NCI-H128 (cell line): Measurements from ENCODE around the gene PIGC.
"Not testable (repeated sequence)": the region's sequence is repeated elsewhere in the genome, so short reads cannot be mapped to it uniquely, and the experiment has no call there.

Experiments
- DNase-seq: peaks from one replicate; lab custom pipeline; 2025; ENCODE audit not compliant: unreplicated experiment; lab: John Stamatoyannopoulos, UW

Gene PIGC

DNA sequence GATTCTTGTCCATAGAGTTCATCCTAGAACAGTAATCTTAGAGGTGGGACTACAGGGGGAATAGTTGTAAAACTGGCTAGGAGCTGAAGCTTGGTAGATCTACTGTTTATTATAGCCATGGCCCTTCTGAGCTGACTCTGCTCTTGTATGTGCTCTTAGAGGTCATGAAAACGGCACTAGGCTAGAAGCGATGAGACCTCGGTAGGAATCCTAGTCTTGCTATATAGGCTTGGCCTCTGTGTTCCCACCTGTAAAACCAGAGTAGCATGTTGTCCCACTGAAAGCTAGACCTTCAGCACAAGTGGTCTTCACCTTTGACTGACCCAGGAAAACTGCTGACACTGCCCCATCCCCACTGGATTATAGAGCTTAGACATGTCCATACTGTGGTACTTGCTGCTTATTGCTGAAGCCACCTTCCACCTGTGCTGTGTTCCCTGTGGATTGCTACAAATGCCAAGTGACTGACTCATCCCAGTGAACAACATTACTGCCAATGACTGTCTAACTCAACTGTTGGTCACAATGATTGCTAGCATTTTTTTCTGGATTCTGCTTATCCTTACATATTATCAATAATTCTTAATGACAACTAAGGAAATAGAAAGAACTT is 23.0 kb upstream of the PIGC start:
- DNase-seq = no peak

DNA sequence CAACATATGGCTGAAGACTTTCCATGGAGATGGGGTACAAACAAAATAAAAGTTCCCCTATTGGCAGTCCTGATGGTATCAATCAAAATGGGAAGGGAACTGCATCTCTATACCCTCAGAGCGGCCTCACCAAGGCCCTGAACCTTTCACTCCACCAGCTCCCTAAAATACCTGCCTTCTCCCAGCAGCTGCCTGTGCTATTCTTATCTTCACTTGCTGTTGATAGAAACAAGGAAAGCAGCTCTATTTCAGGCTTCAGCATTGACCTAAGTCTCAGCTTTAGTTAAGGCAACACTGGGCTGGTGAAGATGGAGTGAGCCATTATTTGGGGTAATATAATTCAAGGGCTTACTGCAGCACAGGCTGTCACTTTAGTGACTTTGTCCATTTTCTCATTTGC is 21.7 kb upstream of the PIGC start:
- no peak for DNase-seq

DNA sequence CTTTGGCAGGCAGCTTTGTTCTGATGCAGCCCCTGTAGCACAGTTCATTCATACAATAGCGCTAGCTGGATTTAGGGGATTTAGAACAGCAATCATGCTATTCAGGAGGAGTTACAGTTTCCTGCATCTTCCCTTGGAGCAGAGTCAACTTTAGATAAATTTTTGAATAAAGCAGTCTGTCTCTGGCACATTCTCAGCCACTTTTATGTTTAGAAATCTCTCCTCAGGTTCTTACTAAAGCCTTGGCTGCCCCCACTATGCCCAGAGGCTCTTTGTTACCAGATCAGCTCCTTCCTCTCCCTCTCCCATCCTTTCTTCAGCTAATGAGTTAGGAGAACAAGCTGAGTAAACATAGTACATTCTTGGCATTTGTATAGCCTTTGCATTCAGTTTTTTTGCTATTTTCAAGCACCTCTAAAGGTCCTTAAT is 17.0 kb upstream of the PIGC start:
- DNase-seq = no peak

DNA sequence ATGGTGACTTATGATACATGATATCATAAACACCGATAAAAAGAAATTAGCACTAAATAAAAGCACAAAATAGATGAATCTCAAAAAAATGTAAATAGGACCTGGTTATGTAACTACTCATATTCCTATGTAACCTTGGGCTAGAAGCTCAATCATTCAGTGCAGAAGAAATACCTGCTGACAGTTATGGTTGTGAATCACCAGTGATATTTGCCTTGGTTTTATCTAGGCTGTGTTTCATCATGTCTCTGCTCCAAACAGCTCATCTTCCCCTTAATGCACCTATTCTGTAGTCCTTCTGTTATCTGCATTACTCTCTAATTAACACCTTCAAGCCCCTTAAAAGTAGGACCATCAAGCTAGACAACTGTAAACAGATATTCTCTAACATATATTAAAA is 16.3 kb upstream of the PIGC start:
- DNase-seq = no peak

DNA sequence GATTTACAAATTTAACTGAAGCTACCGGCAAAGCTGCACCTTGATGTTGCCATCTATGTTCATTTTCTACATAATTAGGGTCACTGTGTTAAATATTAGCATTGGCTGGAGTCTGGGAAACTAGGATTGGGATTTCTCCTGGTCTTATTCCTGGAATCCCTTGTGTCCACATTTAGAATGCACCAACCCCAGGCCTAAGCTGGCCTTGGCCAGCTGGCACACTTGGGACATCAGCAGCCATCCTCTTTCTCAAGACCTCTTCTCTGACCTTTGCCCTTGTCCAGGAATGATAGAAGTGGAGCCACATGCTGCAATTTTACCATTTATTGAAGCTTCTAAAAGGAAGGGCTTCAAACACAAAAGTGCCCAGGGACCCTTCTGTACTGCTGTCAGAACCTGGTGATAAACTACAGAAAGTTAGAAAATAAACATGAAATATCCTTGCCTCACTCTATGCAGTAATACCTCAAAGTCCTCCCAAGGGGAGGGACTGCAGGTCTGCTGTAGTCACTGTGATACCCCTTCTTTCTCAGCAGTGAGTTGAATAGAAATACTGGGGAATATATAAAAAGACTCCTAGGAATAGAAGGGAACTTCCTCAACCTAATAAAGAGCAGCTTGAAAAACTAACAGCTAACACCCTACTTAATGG is 13.7 kb upstream of the PIGC start:
- DNase-seq = no peak

DNA sequence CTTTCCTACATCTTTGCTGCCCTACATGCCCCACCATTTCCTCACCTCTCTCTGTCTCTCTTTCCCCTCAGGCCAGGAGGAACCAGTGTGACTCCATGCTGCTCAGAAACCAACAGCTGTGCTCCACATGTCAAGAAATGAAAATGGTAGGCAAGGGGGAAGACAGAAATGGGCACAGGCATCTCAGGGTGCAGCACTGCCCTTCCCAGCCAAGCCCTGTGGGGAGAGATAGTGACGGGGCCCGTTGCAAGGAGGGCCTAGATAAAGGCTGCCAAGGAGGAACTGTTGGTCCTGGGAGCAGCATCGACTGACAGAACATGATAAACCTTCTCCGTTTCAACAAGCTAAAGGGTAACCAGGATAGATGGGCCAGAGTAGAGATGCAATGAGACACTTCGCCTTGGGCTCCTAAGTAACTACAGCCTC is 12.5 kb upstream of the PIGC start:
- no peak for DNase-seq

DNA sequence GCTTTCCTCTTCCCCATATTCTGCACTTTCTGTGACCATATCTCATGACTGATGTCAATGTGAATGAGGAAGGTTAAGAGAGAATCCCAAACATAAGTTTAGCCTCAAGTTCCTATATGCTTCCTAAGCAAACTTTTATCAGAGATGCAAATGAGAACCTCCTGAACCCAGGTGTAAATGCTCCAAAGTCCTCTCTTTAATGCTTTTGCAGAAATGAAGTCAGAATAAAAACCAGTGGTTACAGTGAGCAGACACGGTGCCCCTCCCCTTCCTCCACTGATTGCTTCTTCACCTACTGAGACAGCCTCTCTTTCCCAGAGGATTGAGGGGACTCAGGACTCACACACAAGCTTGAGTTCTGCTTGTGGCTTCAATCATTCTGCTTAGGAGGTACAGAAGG is 11.6 kb upstream of the PIGC start:
- DNase-seq = no peak

DNA sequence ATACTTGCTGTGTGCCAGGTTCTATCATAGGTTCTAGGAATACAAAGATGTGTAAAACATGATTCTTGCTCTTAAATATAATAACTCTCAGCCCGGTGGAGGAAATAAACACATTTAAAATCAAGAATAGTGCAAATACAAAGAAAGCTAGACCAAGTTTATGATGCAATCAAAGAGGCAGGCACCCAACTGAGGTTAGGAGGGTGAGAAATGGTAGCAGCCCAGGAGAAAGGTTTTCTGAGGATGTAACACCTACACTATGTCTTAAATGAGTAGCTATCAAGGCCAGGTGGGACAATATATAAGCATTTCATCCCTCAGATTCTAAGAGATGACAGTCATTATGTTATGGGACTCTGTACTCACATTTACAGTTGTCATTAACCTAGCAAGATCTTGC is 9.7 kb upstream of the PIGC start:
- no peak for DNase-seq

DNA sequence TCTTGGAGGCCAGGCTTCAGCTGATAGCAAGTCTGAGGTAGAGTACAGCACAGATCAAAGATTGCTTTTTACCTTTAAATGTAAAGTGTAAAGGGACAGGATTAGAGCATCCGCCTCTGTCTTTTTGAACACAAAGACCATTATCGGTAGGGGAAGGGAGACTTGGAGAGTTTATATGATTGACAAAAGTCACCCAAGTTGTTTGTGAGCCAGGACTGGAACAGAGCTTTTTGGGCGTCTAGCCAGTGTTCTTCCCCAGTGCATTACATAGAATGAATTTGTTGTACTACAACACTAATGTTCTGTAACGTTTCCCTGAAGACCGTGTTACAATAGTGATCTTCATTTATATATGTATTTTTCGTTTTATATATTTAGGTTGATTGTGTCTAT is 9.3 kb upstream of the PIGC start:
- DNase-seq = no peak

DNA sequence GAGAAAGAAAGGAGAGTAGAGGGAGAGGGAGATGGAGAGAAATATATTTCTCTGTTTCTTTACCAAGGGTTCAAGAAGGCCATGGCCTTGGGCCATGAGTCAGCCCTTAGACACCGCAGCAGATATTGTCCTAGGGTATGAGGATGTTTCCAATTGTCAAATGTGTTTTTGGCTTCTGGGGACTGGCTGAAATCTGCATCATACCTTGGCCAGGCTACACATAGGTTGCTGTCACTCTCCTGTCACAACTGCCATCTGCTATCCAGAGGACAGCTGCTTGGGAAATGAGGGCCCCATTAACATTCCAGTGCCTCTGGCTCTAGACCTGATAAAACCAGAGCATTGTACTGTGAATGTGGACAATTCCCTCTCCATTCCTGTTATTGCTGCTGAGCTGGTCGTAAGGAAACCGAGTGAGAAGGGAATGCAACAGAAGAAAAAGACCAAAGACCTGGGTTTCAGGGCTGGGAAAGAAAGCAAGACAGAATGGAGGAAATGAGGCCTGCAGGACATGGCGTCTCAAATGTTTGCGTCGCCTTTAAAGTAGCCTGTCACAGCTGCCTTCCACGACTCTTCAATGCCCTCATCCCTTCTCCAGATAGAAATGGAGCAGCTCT is 8.8 kb upstream of the PIGC start:
- no peak for DNase-seq

DNA sequence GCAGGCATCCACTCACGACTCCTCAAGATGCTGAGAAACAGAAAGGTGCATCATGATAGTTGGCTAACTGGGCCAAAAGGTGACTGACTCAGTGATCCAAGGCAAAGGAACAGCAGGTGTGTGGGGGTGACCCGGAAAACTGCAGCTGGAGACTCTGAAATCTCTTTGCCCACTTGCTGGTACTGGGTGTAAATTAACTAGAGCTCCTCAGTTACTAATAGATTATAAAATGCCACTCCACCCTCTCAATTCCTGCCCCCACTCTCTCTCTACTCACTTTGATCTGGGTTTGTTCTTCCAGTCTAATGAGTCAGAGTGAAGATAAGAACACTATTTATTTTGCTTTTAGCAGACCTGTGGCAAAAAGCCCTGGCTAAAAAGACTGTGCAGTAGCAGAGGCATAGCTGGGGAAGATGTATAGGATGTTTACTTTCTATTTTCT is 7.2 kb upstream of the PIGC start:
- DNase-seq = no peak

DNA sequence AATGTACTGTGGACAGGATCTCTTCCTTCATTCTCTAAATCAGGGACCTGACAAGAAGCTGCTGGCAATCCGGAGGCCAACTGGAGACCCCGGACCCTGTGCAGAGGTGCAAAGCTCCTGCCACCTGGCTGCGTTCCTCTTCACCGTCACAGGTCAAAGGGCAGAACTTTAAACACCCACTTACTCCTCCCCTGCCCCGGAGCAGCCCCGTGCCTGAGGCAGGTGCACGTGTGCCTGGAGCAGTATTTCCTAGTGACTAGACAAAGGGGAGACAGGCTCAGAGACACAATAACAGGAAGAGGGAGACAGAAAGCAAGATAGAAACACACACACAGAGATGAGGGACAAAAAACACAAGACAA is 6.6 kb upstream of the PIGC start:
- no peak for DNase-seq

DNA sequence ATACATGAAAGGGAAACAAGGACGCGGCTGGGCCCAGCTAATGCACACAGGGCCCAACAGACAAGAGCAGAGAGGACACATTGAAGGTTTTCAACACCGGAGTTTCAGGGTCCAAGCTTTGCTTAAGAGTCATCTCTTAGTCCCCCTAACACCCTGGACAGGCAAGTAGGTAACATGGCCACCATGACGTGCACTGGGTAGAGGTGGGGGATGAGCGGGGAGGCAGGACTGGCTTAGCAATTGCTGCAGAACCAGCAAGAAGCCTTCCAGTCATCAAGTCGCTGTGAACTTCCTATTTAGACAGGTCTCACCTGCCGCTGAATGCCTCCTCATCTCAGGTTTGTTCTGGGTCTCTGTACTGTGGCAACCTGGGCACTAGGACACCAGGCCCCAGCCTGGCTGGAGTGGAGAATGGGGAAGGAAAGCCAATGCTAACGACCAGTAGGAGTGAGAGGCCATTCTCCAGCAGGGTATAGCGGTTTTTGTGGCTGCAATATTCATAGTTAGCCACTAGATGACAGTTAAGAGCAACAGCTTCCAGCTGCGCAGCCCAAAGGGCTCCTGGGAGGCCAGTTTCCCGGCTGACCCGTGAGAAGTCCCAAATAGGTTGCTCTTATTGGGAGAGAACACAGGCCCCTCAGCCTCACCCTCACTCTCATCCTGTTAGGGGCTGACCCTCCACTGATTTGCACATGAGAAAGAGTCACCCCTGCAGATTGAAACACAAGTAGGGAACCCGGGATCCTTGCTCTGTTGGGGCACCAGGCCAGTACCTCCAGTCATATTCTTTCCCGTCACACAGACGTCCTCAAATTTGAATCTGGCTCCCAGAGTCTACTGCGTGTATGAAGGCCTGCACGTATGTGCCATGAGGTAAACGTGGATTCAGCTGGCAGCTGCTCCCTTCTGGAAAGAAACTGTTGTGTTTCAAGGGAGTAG is 6.0 kb upstream of the PIGC start:
- no peak for DNase-seq

DNA sequence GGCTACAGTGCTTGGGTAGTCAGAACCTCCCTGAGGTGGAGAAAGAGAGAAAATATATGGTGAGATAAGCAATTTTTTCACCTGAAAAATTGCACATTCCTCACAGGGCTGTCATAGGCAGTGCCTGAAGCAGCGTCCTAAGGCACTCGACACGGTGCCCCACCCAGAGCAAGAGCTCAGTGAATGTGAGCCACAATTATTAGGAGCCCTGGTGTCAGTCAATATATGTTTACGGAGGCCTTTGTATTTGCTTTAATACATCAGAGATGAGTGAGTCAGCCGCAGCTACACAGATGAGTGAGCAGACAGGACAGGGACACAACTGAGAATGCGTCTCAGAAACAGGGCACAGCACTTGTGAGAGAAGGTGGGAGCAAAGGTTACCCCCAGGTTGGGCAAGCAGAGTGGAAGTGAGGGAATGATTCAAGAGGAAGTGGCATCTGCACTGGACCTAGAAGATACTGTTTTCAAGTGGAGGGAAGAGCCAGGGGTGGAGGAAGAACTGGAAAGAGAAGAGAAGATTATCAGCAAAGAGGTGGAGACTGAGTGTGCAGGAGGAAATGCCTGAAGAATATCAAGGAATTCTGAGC is 5.2 kb upstream of the PIGC start:
- DNase-seq = no peak

DNA sequence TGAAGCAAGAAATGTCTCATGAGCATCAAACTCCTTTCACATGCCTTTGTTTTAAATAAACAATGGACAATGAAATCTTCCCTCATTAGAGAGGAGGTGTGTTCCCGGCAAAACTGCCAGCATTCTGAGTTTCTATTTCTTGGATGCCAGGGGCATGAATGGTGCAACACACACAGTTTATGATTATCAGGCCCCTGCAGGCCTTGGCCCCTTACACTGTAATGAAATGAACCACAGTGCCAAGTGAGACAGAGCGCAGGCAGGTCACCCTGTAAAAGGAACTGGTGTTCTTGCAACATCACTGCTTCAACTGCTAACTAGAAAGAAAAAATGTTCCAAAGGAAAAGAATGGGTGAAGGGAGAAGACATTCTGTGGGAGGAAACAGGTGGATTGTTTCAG is 3.8 kb upstream of the PIGC start:
- DNase-seq = no peak

DNA sequence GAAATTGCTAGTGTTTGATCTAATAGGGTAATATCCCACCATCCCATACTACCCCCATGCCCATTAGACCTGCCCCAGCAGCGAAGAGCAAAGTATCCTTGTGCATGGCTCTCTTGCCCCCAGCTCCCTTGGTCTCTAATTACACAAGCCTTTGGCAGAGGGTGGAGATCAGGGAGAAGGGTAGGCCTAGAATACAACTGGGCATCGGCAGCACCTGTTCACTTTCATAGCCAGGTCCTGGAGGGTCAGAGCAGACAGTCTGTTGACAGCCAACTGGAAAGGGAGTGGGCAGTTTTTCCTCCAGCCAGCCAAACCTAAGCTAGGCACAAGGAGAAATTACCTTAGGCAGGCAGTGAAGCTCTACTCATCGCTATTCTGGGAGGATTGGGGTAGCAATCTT is 2.7 kb upstream of the PIGC start:
- DNase-seq = no peak

DNA sequence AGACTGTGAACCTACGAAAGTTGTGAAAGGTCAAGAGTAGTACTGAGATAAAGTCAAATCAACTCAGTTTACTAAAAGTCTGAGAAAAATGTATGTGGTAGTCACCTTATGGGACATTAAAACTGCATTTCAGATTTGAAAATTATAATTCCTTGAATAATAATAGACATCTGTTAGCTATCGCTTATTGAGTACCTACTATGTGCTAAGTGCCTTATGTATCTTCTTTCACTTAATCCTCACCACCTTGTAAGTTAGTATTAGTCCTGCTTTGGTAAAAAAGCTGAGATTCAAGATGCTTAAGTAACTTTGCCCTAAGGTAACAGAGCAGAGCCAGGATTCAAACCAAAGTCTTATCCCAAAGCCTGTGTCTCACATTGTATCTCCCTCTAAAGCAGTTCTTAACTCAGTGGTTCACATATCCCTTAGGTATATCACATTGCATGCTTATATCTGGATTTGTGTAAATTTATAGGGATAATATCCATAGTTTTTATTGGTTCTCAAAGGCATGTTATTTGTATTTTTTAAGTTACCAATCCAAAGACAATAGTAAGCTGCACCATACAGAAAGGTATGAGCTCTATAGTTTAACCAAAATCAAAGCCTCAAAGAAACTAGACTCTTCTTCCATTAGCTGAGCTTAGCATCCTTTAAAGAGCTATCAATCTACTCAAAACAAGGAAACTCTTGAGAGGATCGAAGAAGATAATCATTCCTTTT is 865 bp downstream of the PIGC start:
- no peak for DNase-seq

DNA sequence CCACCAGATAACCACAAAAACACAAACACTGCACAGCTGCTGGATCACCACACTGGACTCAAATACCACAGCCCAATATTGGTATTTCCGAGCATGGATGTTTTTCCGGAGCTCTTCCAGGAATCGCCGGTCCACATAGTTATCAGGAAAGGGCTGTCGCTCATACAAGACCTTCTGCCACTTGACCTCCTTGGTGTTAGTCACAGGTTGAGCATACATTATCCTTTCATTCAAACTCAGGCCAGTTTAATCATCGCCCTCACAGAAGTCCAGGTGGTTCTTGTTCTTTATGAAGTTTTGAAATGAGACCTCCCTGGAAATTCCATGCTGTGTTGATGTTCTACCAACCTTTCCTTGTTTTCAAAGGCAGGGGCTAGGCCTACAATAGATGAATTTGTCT is 1.5 kb downstream of the PIGC start:
- DNase-seq = no peak

DNA sequence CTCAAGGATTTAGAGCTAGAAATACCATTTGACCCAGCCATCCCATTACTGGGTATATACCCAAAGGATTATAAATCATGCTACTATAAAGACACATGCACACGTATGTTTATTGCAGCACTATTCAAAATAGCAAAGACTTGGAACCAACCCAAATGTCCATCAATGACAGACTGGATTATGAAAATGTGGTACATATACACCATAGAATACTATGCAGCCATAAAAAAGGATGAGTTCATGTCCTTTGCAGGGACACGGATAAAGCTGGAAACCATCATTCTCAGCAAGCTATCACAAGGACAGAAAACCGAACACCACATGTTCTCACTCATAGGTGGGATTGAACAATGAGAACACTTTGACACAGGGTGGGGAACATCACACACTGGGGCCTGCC is 6.7 kb downstream of the PIGC start:
- DNase-seq = not testable (repeated sequence)

DNA sequence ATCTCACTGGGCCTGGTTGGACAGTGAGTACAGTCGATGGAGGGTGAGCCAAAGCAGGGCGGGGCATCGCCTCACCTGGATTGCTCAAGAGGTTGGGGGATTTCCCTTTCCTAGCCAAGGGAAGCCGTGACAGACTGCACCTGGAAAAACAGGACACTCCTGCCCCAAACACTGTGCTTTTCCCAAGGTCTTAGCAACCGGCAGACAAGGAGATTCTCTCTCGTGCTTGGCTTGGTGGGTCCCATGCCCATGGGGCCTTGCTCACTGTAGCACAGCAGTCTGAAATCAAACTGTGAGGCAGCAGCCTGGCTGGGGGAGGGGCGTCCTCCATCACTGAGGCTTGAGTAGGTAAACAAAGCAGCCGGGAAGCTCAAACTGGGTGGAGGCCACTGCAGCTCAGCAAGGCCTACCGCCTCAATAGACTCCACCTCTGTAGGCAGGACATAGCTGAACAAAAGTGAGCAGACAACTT is 12.1 kb downstream of the PIGC start:
- DNase-seq = no peak

DNA sequence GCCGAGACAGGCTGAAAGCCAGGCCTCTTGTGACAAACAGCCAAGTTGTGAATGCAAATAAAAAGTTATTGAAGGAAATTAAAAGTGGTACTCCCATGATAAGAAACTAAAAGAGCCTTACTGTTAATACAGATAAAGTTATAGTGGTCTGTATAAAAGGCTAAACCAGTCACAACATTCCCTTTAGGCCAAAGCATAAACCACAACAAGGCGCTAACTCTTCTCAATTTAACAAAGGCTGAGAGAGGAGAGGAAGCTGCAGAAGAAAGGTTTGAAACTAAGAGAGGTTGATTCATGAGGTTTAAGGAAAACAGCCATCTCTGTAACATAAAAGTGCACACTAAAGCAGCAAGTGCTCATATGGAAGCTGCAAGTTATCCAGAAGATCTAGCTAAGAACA is 12.7 kb downstream of the PIGC start:
- DNase-seq = no peak
